ENCODE results near the gene ANKRD17. TPM values are rescaled to one million over a fixed set of nuclear protein-coding genes. Genes with fewer than 3 reads are reported as not detected.

The ANKRD17 gene
- total RNA-seq, 1 donor from 2014 or later, result 55.5 TPM

GRCh38 chr4:73034896-73035295, 223.7 kb downstream of the ANKRD17 start:
- TF ChIP-seq POLR2AphosphoS5 (IDR thresholded peaks at IDR 0.05; ENCODE audit: insufficient read depth in 1 of 2, low read depth in 1 of 2), result no peak
- no peak for TF ChIP-seq POLR2A (IDR thresholded peaks at IDR 0.05)
- TF ChIP-seq CTCF (IDR thresholded peaks at IDR 0.05), result no peak
- intact Hi-C loops (cut with DNase I), result no loop called here
- Histone ChIP-seq H3K27me3 (no peaks in the 10 kb centered on the region), H3K9me3 (peaks cover 5% of the 10 kb centered on the region), H3K4me3 (no peak overlapping the region), H3K36me3 (no peaks in the 10 kb centered on the region), H3K4me1 (no peaks in the 10 kb centered on the region), H3K27ac (no peak overlapping the region)
- no peak for DNase-seq (ENCODE audit: extremely low spot score in 2 of 2)

DNA sequence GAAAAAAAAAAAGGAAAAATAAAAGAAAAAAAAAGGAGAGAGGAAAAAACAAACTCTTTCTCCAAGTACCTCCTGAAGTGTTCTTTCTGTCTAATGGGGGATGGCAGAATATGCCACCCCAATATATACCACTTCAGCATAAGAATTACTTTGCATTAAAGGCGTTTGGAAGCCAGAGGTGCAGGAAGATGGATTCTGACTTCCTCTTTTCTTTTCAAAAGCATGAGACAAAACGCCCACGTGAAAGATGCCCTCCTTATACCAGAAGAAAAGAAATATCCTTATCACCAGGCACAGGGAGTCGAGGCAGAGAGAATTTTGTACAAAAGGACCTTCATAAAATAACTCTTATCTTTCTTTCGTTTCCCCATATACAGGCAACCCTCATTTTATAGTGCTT, 230.0 kb downstream of the ANKRD17 start:
- H3K36me3 ChIP-seq, result no peaks in the 10 kb centered on the region
- TF ChIP-seq POLR2AphosphoS5 (IDR thresholded peaks at IDR 0.05; ENCODE audit: insufficient read depth in 1 of 2, low read depth in 1 of 2) (no peak), POLR2A (IDR thresholded peaks at IDR 0.05) (no peak), CTCF (IDR thresholded peaks at IDR 0.05) (no peak)
- no peaks in the 10 kb centered on the region for H3K4me1 ChIP-seq
- H3K27me3 ChIP-seq, result no peaks in the 10 kb centered on the region
- intact Hi-C loops (cut with DNase I), result loop anchor here (10.0 kb wide), 1 partner anchor 324 kb away; no protein-coding TSS in a partner anchor
- H3K27ac ChIP-seq, result no peak overlapping the region
- no peak for DNase-seq (ENCODE audit: extremely low spot score in 2 of 2)
- H3K4me3 ChIP-seq, result no peak overlapping the region
- H3K9me3 ChIP-seq, result peaks cover 5% of the 10 kb centered on the region

Small RNA genes within 50 kb of the gene (small RNA-seq; reads per million reads assigned to genes)
- not detected for gene RF00334
- not detected for gene RNU6ATAC5P

Other genes starting within 250 kb of the ANKRD17 start
- 12.8 TPM for gene COX18, start 189.1 kb downstream of the ANKRD17 start, total RNA-seq
- gene ALB, start 145.5 kb upstream of the ANKRD17 start, total RNA-seq, result not detected
- gene AFP, start 177.4 kb upstream of the ANKRD17 start, total RNA-seq, result not detected
- not detected for gene AFM, start 222.9 kb upstream of the ANKRD17 start, total RNA-seq

Data from vagina (tissue), 2 donors.